Endothelial cell of umbilical vein (primary cell): Measurements from ENCODE around the gene MCFD2. TPM values are rescaled to one million over a fixed set of nuclear protein-coding genes. Genes with fewer than 3 reads are reported as not detected.
A peak's percentile ranks its signal among the peaks of the same experiment; 100 is the strongest.

Source experiments
- BruUV-seq: library from RNA; stranded (reverse); fragments of 400-500 nt; replicated peaks from 2 replicates; lab custom pipeline; 2021; lab: Mats Ljungman, UMichigan
- CTCF ChIA-PET: fragments of 300-600, 350-600 bp; sonication (Branson Sonifier 250); formaldehyde crosslinking; loops from one replicate; lab custom pipeline; 2021; ENCODE audit warnings: antibody characterized with exemption, inconsistent platforms; lab: Charles Lee
- POLR2A ChIA-PET: fragments of 300-600, 350-600 bp; sonication (Branson Sonifier 250); formaldehyde crosslinking; loops from one replicate; lab custom pipeline; 2021; ENCODE audit warnings: antibody characterized with exemption, inconsistent platforms; lab: Charles Lee
- DNase-seq: peaks from one replicate; pipeline ENCODE4 v3.0.0-alpha.2; 2011; ENCODE audit warnings: low read depth, low spot score
- FAIRE-seq: peaks from 2 replicates; lab custom pipeline; 2011; peaks lifted over from hg19 to GRCh38; lab: Jason Lieb, UNC
- H2AFZ ChIP-seq: 2 replicates; pipeline ENCODE4 v1.6.0; 2012; ENCODE audit warnings: low read depth, low read length, control low read depth, inconsistent platforms
- H3K27ac ChIP-seq: 2 replicates; pipeline ENCODE4 v1.5.1; 2011; ENCODE audit warnings: low read depth, mild to moderate bottlenecking, control low read depth, low read length, moderate library complexity; ENCODE audit not compliant: insufficient read depth
- H3K27me3 ChIP-seq, 2 experiments: 2 replicates each; pipeline versions ENCODE4 v1.6.0 to v1.6.1; 2011; ENCODE audit warnings: low read length in 2 of 2, mixed read lengths in 1 of 2; ENCODE audit not compliant: control insufficient read depth in 2 of 2, insufficient read depth in 2 of 2
- H3K36me3 ChIP-seq, 2 experiments: 2 replicates in 1 of 2; 3 replicates in 1 of 2; pipeline ENCODE4 v1.5.1; 2011; ENCODE audit warnings: low read length in 2 of 2, mild to moderate bottlenecking in 1 of 2, moderate library complexity in 1 of 2; ENCODE audit not compliant: control insufficient read depth in 2 of 2, insufficient read depth in 2 of 2; ENCODE audit errors: extremely low read depth in 1 of 2
- H3K4me1 ChIP-seq: 3 replicates; pipeline ENCODE4 v1.5.1; 2011; ENCODE audit warnings: mild to moderate bottlenecking, low read length; ENCODE audit not compliant: control insufficient read depth, insufficient read depth; ENCODE audit errors: extremely low read depth
- H3K4me2 ChIP-seq: 2 replicates; pipeline ENCODE4 v1.6.1; 2011; ENCODE audit warnings: low read length, control low read depth, mixed read lengths; ENCODE audit not compliant: insufficient read depth
- H3K4me3 ChIP-seq, 3 experiments: fragments of 200-600 bp in 1 of 3; sonication (generic), shearing (Covaris generic) in 1 of 3; replicated peaks in 1 of 3; 2 replicates each; pipeline ENCODE4 v1.5.1; 2011 to 2016; ENCODE audit warnings: control low read depth in 3 of 3, low read length in 3 of 3, mild to moderate bottlenecking in 2 of 3, inconsistent platforms in 1 of 3, low read depth in 1 of 3, moderate library complexity in 1 of 3; ENCODE audit not compliant: insufficient read depth in 1 of 3
- H3K79me2 ChIP-seq: 2 replicates; pipeline ENCODE4 v1.6.0; 2012; ENCODE audit warnings: low read length, inconsistent platforms; ENCODE audit not compliant: control insufficient read depth, insufficient read depth
- H3K9ac ChIP-seq: replicated peaks from 2 replicates; pipeline ENCODE3; 2011; ENCODE audit warnings: low read length, control low read depth; ENCODE audit not compliant: insufficient read depth; ENCODE audit errors: extremely low read depth
- H3K9me1 ChIP-seq: replicated peaks from 3 replicates; pipeline ENCODE4 v1.6.0; 2011; ENCODE audit warnings: mild to moderate bottlenecking, low read length; ENCODE audit not compliant: control insufficient read depth, insufficient read depth; ENCODE audit errors: extremely low read depth
- H3K9me3 ChIP-seq: replicated peaks from 2 replicates; pipeline ENCODE4 v1.5.1; 2012; ENCODE audit warnings: low read length, inconsistent platforms; ENCODE audit not compliant: control insufficient read depth, insufficient read depth
- H4K20me1 ChIP-seq: replicated peaks from 2 replicates; pipeline ENCODE3; 2011; ENCODE audit warnings: mild to moderate bottlenecking, low read length; ENCODE audit not compliant: control insufficient read depth, insufficient read depth; ENCODE audit errors: extremely low read depth
- EZH2 ChIP-seq: IDR thresholded peaks from 2 replicates; pipeline ENCODE4 v1.6.1; 2012; ENCODE audit warnings: borderline replicate concordance, low read depth, mild to moderate bottlenecking, moderate library complexity, low read length, inconsistent platforms; ENCODE audit not compliant: severe bottlenecking
- FOS ChIP-seq: IDR thresholded peaks from 2 replicates; pipeline ENCODE4 v1.6.1; 2011; ENCODE audit warnings: mild to moderate bottlenecking, low read length, moderate library complexity, borderline replicate concordance; ENCODE audit not compliant: insufficient read depth
- GATA2 ChIP-seq: IDR thresholded peaks from 2 replicates; pipeline ENCODE4 v1.7.0; 2011; ENCODE audit warnings: low read depth, mild to moderate bottlenecking, moderate library complexity, mixed read lengths, low read length; ENCODE audit not compliant: insufficient read length, insufficient read depth
- JUN ChIP-seq: IDR thresholded peaks from 2 replicates; pipeline ENCODE4 v1.6.1; 2011; ENCODE audit warnings: borderline replicate concordance, low read depth; ENCODE audit not compliant: insufficient read length, insufficient read depth
- MYC ChIP-seq: IDR thresholded peaks from one replicate; pipeline ENCODE4 v1.6.1; 2011; ENCODE audit warnings: mild to moderate bottlenecking, low read depth, low read length
- POLR2A ChIP-seq: IDR thresholded peaks from 2 replicates; pipeline ENCODE4 v1.6.1; 2012; ENCODE audit warnings: low read depth, mild to moderate bottlenecking, control low read depth, low read length
- POLR2AphosphoS5 ChIP-seq: IDR thresholded peaks from 2 replicates; pipeline ENCODE4 v1.6.1; 2012; ENCODE audit warnings: low read depth, mild to moderate bottlenecking, control low read depth, low read length, moderate library complexity; ENCODE audit not compliant: insufficient read depth
- dilution Hi-C: fragments of 300-500 bp; cut with MboI; formaldehyde crosslinking; loops from one replicate; pipeline ENCODE4 v1.15.0; 2019; ENCODE audit warnings: low sequenced_read_pairs; ENCODE audit not compliant: extremely low pct_ligation_motif_present
- intact Hi-C: fragments of 100-400 bp; cut with micrococcal nuclease; formaldehyde crosslinking; loops from one replicate; pipeline ENCODE4 v1.10.0; 2022
- polyA plus RNA-seq, 4 experiments: library from polyadenylated mRNA; depleted of rRNA in 3 of 4; stranded (reverse) in 3 of 4; unstranded in 1 of 4; fragments of >200 nt; gene quantifications; 2 replicates each; pipeline versions ENCODE4 v1.2.1 to v1.2.3, GENCODE V29; 2011 to 2012; ENCODE audit warnings: missing spikeins in 1 of 4
- total RNA-seq: library from RNA; stranded (reverse); gene quantifications from 2 replicates; pipeline ENCODE4 v1.2.3, GENCODE V29; 2021
- TF ChIP-seq, protein P1 (sequence below), 2 donors: IDR thresholded peaks; 1 replicate in 1 of 2; 2 replicates in 1 of 2; pipeline ENCODE4 v1.5.1; 2011; ENCODE audit warnings: low read length in 2 of 2, mild to moderate bottlenecking in 2 of 2, moderate library complexity in 2 of 2, control low read depth in 1 of 2, inconsistent platforms in 1 of 2, low read depth in 1 of 2; ENCODE audit not compliant: insufficient read depth in 1 of 2; ENCODE audit errors: extremely low read depth in 1 of 2
- TF ChIP-seq, protein P2 (sequence below): IDR thresholded peaks from 2 replicates; pipeline ENCODE4 v1.6.1; 2011; ENCODE audit not compliant: insufficient read depth, insufficient read length

The MCFD2 gene
- total and polyA plus RNA-seq, 2 donors (not counting 3 experiments of a cell fraction or from before 2014, with no cell fraction given) = 74.8 to 141 TPM

DNA sequence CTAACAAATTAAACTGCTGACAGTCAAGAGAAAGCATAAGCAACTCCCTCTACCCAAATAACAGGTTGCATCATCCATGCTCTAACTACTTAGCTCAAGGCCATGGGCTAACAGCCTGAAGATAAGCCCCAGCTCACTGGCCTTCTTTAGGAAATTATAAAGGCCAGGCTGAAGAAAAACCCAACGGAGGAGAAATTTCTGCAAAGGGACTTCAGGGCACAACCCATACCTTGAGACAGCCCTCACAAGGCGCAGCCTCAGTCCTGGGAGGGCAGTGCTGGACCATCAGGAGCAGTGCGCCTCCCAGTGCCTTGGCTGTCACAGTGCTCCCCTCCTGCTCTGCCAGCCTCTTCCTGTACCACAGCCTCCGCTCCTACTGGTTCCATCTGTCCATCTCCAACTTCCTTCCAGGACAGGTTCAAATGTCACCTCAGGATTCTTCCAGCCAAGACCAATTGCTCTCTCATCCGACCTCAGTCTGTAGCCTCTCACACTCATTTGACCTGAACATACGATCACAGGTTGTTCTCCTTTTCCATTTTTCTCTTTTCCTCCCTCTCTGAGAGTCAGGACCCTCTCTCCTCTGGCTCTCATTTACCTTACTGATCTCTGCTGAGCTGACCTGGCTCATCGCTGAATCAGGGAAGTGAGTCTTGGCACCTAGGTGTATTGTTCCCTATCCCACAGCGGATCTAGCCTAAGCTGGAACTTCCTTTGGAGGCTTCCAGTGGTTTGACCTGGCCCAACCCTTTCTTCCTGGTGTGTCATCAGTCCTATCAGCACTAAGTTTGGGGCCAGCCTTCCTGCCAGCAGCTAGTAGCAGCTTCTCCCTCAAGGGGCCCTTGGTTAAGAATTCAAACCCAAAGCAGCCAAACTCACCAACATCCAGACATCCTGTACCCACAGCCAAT, 1.9 kb downstream of the MCFD2 start:
- intact Hi-C loops = no loop called here
- H3K36me3 ChIP-seq = peaks cover 0 to 7% of the 10 kb centered on the region in 2 experiments
- dilution Hi-C loops = no loop called here
- no peaks in the 10 kb centered on the region for H3K9me1 ChIP-seq
- FAIRE-seq (peak; percentile 75), DNase-seq (peak; percentile 59)
- no peak overlapping the region for H2AFZ ChIP-seq
- BruUV-seq = no TSS peak
- H3K27me3 ChIP-seq = no peaks in the 10 kb centered on the region
- TF ChIP-seq, protein P1, sequence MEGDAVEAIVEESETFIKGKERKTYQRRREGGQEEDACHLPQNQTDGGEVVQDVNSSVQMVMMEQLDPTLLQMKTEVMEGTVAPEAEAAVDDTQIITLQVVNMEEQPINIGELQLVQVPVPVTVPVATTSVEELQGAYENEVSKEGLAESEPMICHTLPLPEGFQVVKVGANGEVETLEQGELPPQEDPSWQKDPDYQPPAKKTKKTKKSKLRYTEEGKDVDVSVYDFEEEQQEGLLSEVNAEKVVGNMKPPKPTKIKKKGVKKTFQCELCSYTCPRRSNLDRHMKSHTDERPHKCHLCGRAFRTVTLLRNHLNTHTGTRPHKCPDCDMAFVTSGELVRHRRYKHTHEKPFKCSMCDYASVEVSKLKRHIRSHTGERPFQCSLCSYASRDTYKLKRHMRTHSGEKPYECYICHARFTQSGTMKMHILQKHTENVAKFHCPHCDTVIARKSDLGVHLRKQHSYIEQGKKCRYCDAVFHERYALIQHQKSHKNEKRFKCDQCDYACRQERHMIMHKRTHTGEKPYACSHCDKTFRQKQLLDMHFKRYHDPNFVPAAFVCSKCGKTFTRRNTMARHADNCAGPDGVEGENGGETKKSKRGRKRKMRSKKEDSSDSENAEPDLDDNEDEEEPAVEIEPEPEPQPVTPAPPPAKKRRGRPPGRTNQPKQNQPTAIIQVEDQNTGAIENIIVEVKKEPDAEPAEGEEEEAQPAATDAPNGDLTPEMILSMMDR (IDR thresholded peaks at IDR 0.05; ENCODE audit: extremely low read depth in 1 of 2, insufficient read depth in 1 of 2, low read depth in 1 of 2, low read length in 2 of 2) = peak in 1 of 2 donors; percentile 9
- no peak for TF ChIP-seq JUN
- peak; percentile 95 for TF ChIP-seq GATA2
- TF ChIP-seq, protein P2, sequence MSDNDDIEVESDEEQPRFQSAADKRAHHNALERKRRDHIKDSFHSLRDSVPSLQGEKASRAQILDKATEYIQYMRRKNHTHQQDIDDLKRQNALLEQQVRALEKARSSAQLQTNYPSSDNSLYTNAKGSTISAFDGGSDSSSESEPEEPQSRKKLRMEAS = no peak
- TF ChIP-seq POLR2A = no peak
- peak; percentile 69 for TF ChIP-seq POLR2AphosphoS5
- TF ChIP-seq EZH2 = no peak
- TF ChIP-seq FOS = peak; percentile 90
- TF ChIP-seq MYC = no peak
- peak overlapping the region; percentile 88 for H3K4me2 ChIP-seq
- H3K4me3 ChIP-seq = peak overlapping the region in 2 of 3 experiments; percentile 67 to 83
- ChIA-PET POLR2A (interaction anchor here (0.6 kb wide), 1 partner anchor 17 kb away, joined by 3 read pairs; no protein-coding TSS in a partner anchor), CTCF (interaction anchor here (1.4 to 2.7 kb wide), 2 partner anchors 39 to 410 kb away, joined by 3 to 14 read pairs; no protein-coding TSS in a partner anchor)
- peaks cover 61% of the 10 kb centered on the region for H3K79me2 ChIP-seq
- peak overlapping the region; percentile 95 for H3K9ac ChIP-seq
- H3K4me1 ChIP-seq = peaks cover 39% of the 10 kb centered on the region
- H3K27ac ChIP-seq = peak overlapping the region; percentile 83
- no peaks in the 10 kb centered on the region for H3K9me3 ChIP-seq
- H4K20me1 ChIP-seq = no peaks in the 10 kb centered on the region
